T-helper 17 cell (primary cell): ENCODE data around the gene CMTM7. TPM values are rescaled to one million over a fixed set of nuclear protein-coding genes. Genes with fewer than 3 reads are reported as not detected.

Experiments used
- ATAC-seq: fragments of 150-1000 bp; cut with Tn5 transposase; 2 replicates; pipeline ENCODE4 v1.10.0; 2021; ENCODE audit warnings: mild to moderate bottlenecking, moderate library complexity
- DNase-seq, 3 donors: peaks; one replicate each; pipeline versions ENCODE4 v3.0.0 to v3.0.0-alpha.2; 2020 to 2021
- H3K9me3 ChIP-seq: one replicate; pipeline ENCODE4 v1.7.0; 2013; ENCODE audit warnings: low read length, mild to moderate bottlenecking; ENCODE audit not compliant: control insufficient read depth, poor library complexity, severe bottlenecking
- H3K27ac Mint-ChIP-seq: one replicate; pipeline ENCODE4 v1.8.0; 2022; ENCODE audit warnings: mild to moderate bottlenecking, moderate library complexity, mixed read lengths
- H3K27me3 Mint-ChIP-seq: one replicate; pipeline ENCODE4 v1.8.0; 2022; ENCODE audit warnings: mixed read lengths
- H3K36me3 Mint-ChIP-seq: one replicate; pipeline ENCODE4 v1.8.0; 2022; ENCODE audit warnings: low read depth, mixed read lengths
- H3K4me1 Mint-ChIP-seq: one replicate; pipeline ENCODE4 v1.8.0; 2022; ENCODE audit warnings: mild to moderate bottlenecking, mixed read lengths
- H3K4me3 Mint-ChIP-seq: one replicate; pipeline ENCODE4 v1.8.0; 2022; ENCODE audit warnings: mild to moderate bottlenecking, moderate library complexity, mixed read lengths
- total RNA-seq, 4 donors: library from RNA in 2 of 4; stranded (reverse) in 2 of 4; gene quantifications; one replicate each; pipeline ENCODE4 v1.2.3 and lab custom pipeline; 2022 to 2026

Gene CMTM7
- total RNA-seq, 2 donors from 2014 or later = 38.5 to 45.3 TPM

- H3K27me3 Mint-ChIP-seq = no peaks in the 10 kb centered on the region
- H3K27ac Mint-ChIP-seq = peak overlapping the region; percentile 74
- no peaks in the 10 kb centered on the region for H3K9me3 ChIP-seq
- DNase-seq (no peak), ATAC-seq (no peak)
- peaks cover 32% of the 10 kb centered on the region for H3K4me1 Mint-ChIP-seq
- peaks cover 2% of the 10 kb centered on the region for H3K36me3 Mint-ChIP-seq
- H3K4me3 Mint-ChIP-seq = no peak overlapping the region
Observed at GRCh38 chr3:32410367-32411246, 19.0 kb downstream of the CMTM7 start.

- Mint-ChIP-seq H3K27me3 (no peaks in the 10 kb centered on the region), H3K4me3 (no peak overlapping the region), H3K4me1 (peaks cover 36% of the 10 kb centered on the region), H3K27ac (peak overlapping the region; percentile 77), H3K36me3 (peaks cover 2% of the 10 kb centered on the region)
- no peak for DNase-seq
- no peaks in the 10 kb centered on the region for H3K9me3 ChIP-seq
- ATAC-seq = no peak
Observed at GRCh38 chr3:32411442-32411841, 19.8 kb downstream of the CMTM7 start.

- Mint-ChIP-seq H3K27ac (peak overlapping the region; percentile 93), H3K4me1 (peaks cover 38% of the 10 kb centered on the region), H3K36me3 (no peaks in the 10 kb centered on the region), H3K27me3 (no peaks in the 10 kb centered on the region), H3K4me3 (no peak overlapping the region)
- ATAC-seq (no peak), DNase-seq (no peak)
- no peaks in the 10 kb centered on the region for H3K9me3 ChIP-seq
Observed at GRCh38 chr3:32412887-32413286, 21.2 kb downstream of the CMTM7 start.

GRCh38 chr3:32413845-32414521 is 22.3 kb downstream of the CMTM7 start:
- H3K9me3 ChIP-seq = no peaks in the 10 kb centered on the region
- H3K36me3 Mint-ChIP-seq = no peaks in the 10 kb centered on the region
- H3K27ac Mint-ChIP-seq = peak overlapping the region; percentile 93
- DNase-seq (no peak), ATAC-seq (no peak)
- peak overlapping the region; percentile 65 for H3K4me3 Mint-ChIP-seq
- peaks cover 41% of the 10 kb centered on the region for H3K4me1 Mint-ChIP-seq
- no peaks in the 10 kb centered on the region for H3K27me3 Mint-ChIP-seq

- Mint-ChIP-seq H3K36me3 (no peaks in the 10 kb centered on the region), H3K27ac (peak overlapping the region; percentile 93), H3K4me3 (peak overlapping the region; percentile 65), H3K4me1 (peaks cover 44% of the 10 kb centered on the region), H3K27me3 (no peaks in the 10 kb centered on the region)
- no peaks in the 10 kb centered on the region for H3K9me3 ChIP-seq
- peak; percentile 95 for ATAC-seq
- no peak for DNase-seq
Observed at GRCh38 chr3:32414522-32415202, 23.0 kb downstream of the CMTM7 start.

GRCh38 chr3:32419742-32420125 is 28.1 kb downstream of the CMTM7 start:
- H3K27ac Mint-ChIP-seq = peak overlapping the region; percentile 93
- H3K9me3 ChIP-seq = no peaks in the 10 kb centered on the region
- H3K27me3 Mint-ChIP-seq = no peaks in the 10 kb centered on the region
- DNase-seq (no peak), ATAC-seq (no peak)
- peaks cover 4% of the 10 kb centered on the region for H3K36me3 Mint-ChIP-seq
- H3K4me3 Mint-ChIP-seq = peak overlapping the region; percentile 63
- peaks cover 59% of the 10 kb centered on the region for H3K4me1 Mint-ChIP-seq

- peaks cover 59% of the 10 kb centered on the region for H3K4me1 Mint-ChIP-seq
- peaks cover 4% of the 10 kb centered on the region for H3K36me3 Mint-ChIP-seq
- peak overlapping the region; percentile 93 for H3K27ac Mint-ChIP-seq
- no peaks in the 10 kb centered on the region for H3K27me3 Mint-ChIP-seq
- no peaks in the 10 kb centered on the region for H3K9me3 ChIP-seq
- peak; percentile 41 for ATAC-seq
- no peak for DNase-seq
- H3K4me3 Mint-ChIP-seq = peak overlapping the region; percentile 66
Observed at GRCh38 chr3:32420126-32421038, 28.7 kb downstream of the CMTM7 start.

- Mint-ChIP-seq H3K4me1 (peaks cover 55% of the 10 kb centered on the region), H3K27me3 (no peaks in the 10 kb centered on the region), H3K4me3 (peak overlapping the region; percentile 66), H3K36me3 (peaks cover 4% of the 10 kb centered on the region), H3K27ac (peak overlapping the region; percentile 93)
- no peaks in the 10 kb centered on the region for H3K9me3 ChIP-seq
- DNase-seq (no peak), ATAC-seq (no peak)
Observed at GRCh38 chr3:32421185-32421584, 29.5 kb downstream of the CMTM7 start.

- Mint-ChIP-seq H3K36me3 (peaks cover 4% of the 10 kb centered on the region), H3K4me3 (no peak overlapping the region), H3K27ac (peak overlapping the region; percentile 93), H3K27me3 (no peaks in the 10 kb centered on the region), H3K4me1 (peaks cover 50% of the 10 kb centered on the region)
- ATAC-seq = no peak
- no peak for DNase-seq
- H3K9me3 ChIP-seq = no peaks in the 10 kb centered on the region
Observed at GRCh38 chr3:32421991-32422859, 30.6 kb downstream of the CMTM7 start.

- DNase-seq (no peak), ATAC-seq (no peak)
- Mint-ChIP-seq H3K27me3 (no peaks in the 10 kb centered on the region), H3K36me3 (peaks cover 4% of the 10 kb centered on the region), H3K4me3 (peak overlapping the region; percentile 9), H3K4me1 (peaks cover 56% of the 10 kb centered on the region), H3K27ac (peak overlapping the region; percentile 93)
- H3K9me3 ChIP-seq = no peaks in the 10 kb centered on the region
Observed at GRCh38 chr3:32422943-32423342, 31.3 kb downstream of the CMTM7 start.

- Mint-ChIP-seq H3K27me3 (no peaks in the 10 kb centered on the region), H3K4me1 (peaks cover 58% of the 10 kb centered on the region), H3K27ac (peak overlapping the region; percentile 93), H3K4me3 (peak overlapping the region; percentile 67), H3K36me3 (peaks cover 4% of the 10 kb centered on the region)
- no peak for DNase-seq
- no peaks in the 10 kb centered on the region for H3K9me3 ChIP-seq
- ATAC-seq = peak; percentile 22
Observed at GRCh38 chr3:32423534-32423933, 31.9 kb downstream of the CMTM7 start.
